Stomach (tissue), 4 donors: ENCODE results near the gene DRAXIN.

Experiments used
- POLR2A ChIP-seq, 4 donors: fragments of 450-650 bp; IDR thresholded peaks; one replicate each; pipeline ENCODE4 v1.6.1; 2016; ENCODE audit warnings: antibody characterized with exemption in 4 of 4, control low read depth in 2 of 4, mild to moderate bottlenecking in 1 of 4, moderate library complexity in 1 of 4
- POLR2AphosphoS5 ChIP-seq, 3 donors: sonication (generic); formaldehyde crosslinking; IDR thresholded peaks; one replicate each; pipeline ENCODE4 v1.6.1; 2016; ENCODE audit warnings: antibody characterized with exemption in 3 of 3
- TF ChIP-seq, protein P1 (sequence below), 7 experiments: fragments of 450-650 bp in 4 of 7; fragments of 200-600 bp in 3 of 7; sonication (generic) in 3 of 7; IDR thresholded peaks; one replicate each; pipeline ENCODE4 v1.5.1; 2016 to 2019; ENCODE audit warnings: antibody characterized with exemption in 7 of 7, control low read depth in 2 of 7, mild to moderate bottlenecking in 1 of 7

DNA sequence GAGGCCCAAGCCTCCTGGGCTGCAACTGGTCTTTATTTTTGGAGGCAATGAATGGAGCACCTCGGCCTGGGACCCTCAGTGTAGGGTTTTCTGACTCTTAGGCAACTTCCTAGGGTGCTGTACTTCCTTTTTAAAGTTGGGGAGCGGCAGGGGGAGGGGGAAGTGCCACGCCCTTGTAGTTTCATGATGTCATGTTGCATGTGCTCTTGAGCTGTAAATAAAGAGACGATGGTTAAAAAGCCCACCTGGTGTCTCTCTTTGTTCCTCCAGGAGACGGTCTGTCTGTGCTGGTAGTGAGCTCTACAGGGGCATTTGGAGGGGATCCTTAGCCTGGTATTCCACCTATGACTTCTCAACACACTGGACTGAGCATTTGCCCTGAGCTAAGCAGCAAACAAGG, 34.1 kb downstream of the DRAXIN start:
- TF ChIP-seq, protein P1, sequence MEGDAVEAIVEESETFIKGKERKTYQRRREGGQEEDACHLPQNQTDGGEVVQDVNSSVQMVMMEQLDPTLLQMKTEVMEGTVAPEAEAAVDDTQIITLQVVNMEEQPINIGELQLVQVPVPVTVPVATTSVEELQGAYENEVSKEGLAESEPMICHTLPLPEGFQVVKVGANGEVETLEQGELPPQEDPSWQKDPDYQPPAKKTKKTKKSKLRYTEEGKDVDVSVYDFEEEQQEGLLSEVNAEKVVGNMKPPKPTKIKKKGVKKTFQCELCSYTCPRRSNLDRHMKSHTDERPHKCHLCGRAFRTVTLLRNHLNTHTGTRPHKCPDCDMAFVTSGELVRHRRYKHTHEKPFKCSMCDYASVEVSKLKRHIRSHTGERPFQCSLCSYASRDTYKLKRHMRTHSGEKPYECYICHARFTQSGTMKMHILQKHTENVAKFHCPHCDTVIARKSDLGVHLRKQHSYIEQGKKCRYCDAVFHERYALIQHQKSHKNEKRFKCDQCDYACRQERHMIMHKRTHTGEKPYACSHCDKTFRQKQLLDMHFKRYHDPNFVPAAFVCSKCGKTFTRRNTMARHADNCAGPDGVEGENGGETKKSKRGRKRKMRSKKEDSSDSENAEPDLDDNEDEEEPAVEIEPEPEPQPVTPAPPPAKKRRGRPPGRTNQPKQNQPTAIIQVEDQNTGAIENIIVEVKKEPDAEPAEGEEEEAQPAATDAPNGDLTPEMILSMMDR (IDR thresholded peaks at IDR 0.05): no peak
- TF ChIP-seq POLR2A (IDR thresholded peaks at IDR 0.05) (no peak), POLR2AphosphoS5 (IDR thresholded peaks at IDR 0.05) (no peak)
